Panc1 (cell line): Measurements from ENCODE around the gene TXNDC9. TPM values are rescaled to one million over a fixed set of nuclear protein-coding genes. Genes with fewer than 3 reads are reported as not detected.
"Not testable (repeated sequence)": the region's sequence is repeated elsewhere in the genome, so short reads cannot be mapped to it uniquely, and the experiment has no call there.

Experiments
- ATAC-seq: fragments of 200-7000 bp; cut with Tn5 transposase; 2 replicates; pipeline ENCODE4 v1.9.1; 2020; ENCODE audit warnings: mild to moderate bottlenecking, moderate library complexity
- BruUV-seq: library from RNA; stranded (reverse); fragments of 400-500 nt; replicated peaks from 2 replicates; lab custom pipeline; 2021; lab: Mats Ljungman, UMichigan
- CTCF ChIA-PET: fragments of 300-600 bp; sonication (Branson Sonifier 250); formaldehyde crosslinking; loops from one replicate; lab custom pipeline; 2022; ENCODE audit warnings: antibody characterized with exemption; lab: Charles Lee
- POLR2A ChIA-PET: fragments of 300-600 bp; sonication (Branson Sonifier 250); formaldehyde crosslinking; loops from one replicate; lab custom pipeline; 2022; ENCODE audit warnings: antibody characterized with exemption; lab: Charles Lee
- DNase-seq: peaks from one replicate; pipeline ENCODE4 v3.0.0-alpha.2; 2010; ENCODE audit warnings: low read depth, low spot score
- H3K27ac ChIP-seq: 2 replicates; pipeline ENCODE4 v1.5.1; 2011; ENCODE audit warnings: mild to moderate bottlenecking, low read length, inconsistent platforms
- H3K27me3 ChIP-seq: fragments of 200-500 bp; sonication (Bioruptor generic); 2 replicates; pipeline ENCODE4 v1.6.0; 2014; ENCODE audit warnings: low read length, inconsistent platforms; ENCODE audit not compliant: control insufficient read depth, insufficient read depth
- H3K36me3 ChIP-seq: fragments of 200-500 bp; sonication (Bioruptor generic); 2 replicates; pipeline ENCODE4 v1.5.1; 2014; ENCODE audit warnings: inconsistent platforms, mild to moderate bottlenecking, low read length, moderate library complexity; ENCODE audit not compliant: control insufficient read depth, insufficient read depth
- H3K4me1 ChIP-seq: 2 replicates; pipeline ENCODE4 v1.5.1; 2011; ENCODE audit warnings: inconsistent platforms, mild to moderate bottlenecking, low read length, moderate library complexity; ENCODE audit not compliant: control insufficient read depth, insufficient read depth
- H3K4me3 ChIP-seq, 2 experiments: 2 replicates each; pipeline ENCODE4 v1.5.1; 2011 to 2012; ENCODE audit warnings: low read depth in 2 of 2, low read length in 2 of 2, mild to moderate bottlenecking in 2 of 2, inconsistent platforms in 1 of 2, moderate library complexity in 1 of 2
- H3K9me3 ChIP-seq: fragments of 200-500 bp; sonication (Bioruptor generic); 2 replicates; pipeline ENCODE4 v1.5.1; 2014; ENCODE audit warnings: low read depth, mild to moderate bottlenecking, inconsistent platforms, low read length, moderate library complexity; ENCODE audit not compliant: control insufficient read depth, insufficient read depth
- POLR2AphosphoS5 ChIP-seq: IDR thresholded peaks from 2 replicates; pipeline ENCODE4 v1.6.1; 2012; ENCODE audit warnings: mild to moderate bottlenecking, low read depth, low read length, moderate library complexity
- SIN3A ChIP-seq: IDR thresholded peaks from 2 replicates; pipeline ENCODE4 v1.6.1; 2012; ENCODE audit warnings: low read depth, mild to moderate bottlenecking, low read length, moderate library complexity, borderline replicate concordance; ENCODE audit not compliant: insufficient read depth
- TCF7L2 ChIP-seq: IDR thresholded peaks from 2 replicates; pipeline ENCODE4 v1.6.1; 2011; ENCODE audit warnings: mild to moderate bottlenecking, low read depth, low read length, inconsistent platforms
- in situ Hi-C: cut with HindIII; loops from 2 replicates; pipeline ENCODE4 v1.10.0; 2016; ENCODE audit warnings: low sequenced_read_pairs, low pct_unique_long_range_greater_than_20kb
- intact Hi-C: fragments of 100-400 bp; cut with micrococcal nuclease; formaldehyde crosslinking; loops from one replicate; pipeline ENCODE4 v1.10.0; 2022; ENCODE audit not compliant: unreplicated experiment
- total RNA-seq: library from RNA; stranded (reverse); gene quantifications from one replicate; pipeline ENCODE4 v1.2.1, GENCODE V29; 2021; ENCODE audit not compliant: unreplicated experiment
- TF ChIP-seq, protein P1 (sequence below): fragments of 450-650 bp; IDR thresholded peaks from 2 replicates; pipeline ENCODE4 v1.5.1; 2017; ENCODE audit warnings: mild to moderate bottlenecking
- TF ChIP-seq, protein P2 (sequence below), 2 experiments: IDR thresholded peaks; 2 replicates each; pipeline ENCODE4 v1.6.1; 2011 to 2012; ENCODE audit warnings: low read depth in 2 of 2, control low read depth in 1 of 2, low read length in 1 of 2, mild to moderate bottlenecking in 1 of 2, moderate library complexity in 1 of 2; ENCODE audit not compliant: insufficient read depth in 1 of 2

TXNDC9 gene
- total RNA-seq, 1 experiment from 2014 or later: 47.0 TPM

DNA sequence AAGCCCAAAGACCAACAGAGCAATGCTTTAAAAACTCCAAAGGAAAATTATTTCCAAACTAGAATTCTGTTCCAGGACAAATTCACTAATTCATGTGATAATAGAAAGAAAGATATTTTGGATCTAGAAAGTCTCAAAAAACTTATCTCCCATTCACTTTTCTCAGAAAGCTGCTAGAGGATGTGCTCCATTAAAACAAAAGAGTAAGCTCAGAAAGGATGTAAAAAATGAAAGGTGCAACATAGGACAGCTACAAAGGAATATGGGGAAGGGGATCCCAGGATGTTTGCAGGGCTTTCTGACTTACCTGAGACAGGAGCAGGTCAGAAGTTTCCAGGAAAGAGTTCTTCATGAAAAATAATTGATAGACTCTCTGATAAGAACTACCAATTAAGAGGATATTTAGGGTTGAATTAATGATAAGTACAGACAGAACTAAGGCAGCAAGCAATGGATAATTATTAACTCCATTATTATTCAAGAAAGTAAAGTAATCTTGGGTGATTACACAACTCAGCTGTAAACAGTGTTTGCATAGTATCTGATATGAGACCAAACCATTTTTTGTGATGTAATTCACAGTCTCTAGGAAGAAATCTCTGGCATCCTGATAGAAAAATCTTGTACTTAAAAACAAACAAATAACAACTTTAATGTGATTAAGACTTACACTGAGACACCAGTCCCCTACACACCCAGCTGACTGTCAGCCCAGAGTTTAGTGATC is 56.0 kb downstream of the TXNDC9 start:
- no peak overlapping the region for H3K4me3 ChIP-seq
- no peak overlapping the region for H3K27ac ChIP-seq
- POLR2A ChIA-PET: interaction anchor here (0.6 kb wide), 1 partner anchor 633 kb away, joined by 5 read pairs; no protein-coding TSS in a partner anchor
- CTCF ChIA-PET: no interaction called here
- TF ChIP-seq POLR2AphosphoS5: no peak
- TF ChIP-seq, protein P1, sequence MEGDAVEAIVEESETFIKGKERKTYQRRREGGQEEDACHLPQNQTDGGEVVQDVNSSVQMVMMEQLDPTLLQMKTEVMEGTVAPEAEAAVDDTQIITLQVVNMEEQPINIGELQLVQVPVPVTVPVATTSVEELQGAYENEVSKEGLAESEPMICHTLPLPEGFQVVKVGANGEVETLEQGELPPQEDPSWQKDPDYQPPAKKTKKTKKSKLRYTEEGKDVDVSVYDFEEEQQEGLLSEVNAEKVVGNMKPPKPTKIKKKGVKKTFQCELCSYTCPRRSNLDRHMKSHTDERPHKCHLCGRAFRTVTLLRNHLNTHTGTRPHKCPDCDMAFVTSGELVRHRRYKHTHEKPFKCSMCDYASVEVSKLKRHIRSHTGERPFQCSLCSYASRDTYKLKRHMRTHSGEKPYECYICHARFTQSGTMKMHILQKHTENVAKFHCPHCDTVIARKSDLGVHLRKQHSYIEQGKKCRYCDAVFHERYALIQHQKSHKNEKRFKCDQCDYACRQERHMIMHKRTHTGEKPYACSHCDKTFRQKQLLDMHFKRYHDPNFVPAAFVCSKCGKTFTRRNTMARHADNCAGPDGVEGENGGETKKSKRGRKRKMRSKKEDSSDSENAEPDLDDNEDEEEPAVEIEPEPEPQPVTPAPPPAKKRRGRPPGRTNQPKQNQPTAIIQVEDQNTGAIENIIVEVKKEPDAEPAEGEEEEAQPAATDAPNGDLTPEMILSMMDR: no peak
- no peak for TF ChIP-seq SIN3A
- TF ChIP-seq TCF7L2: no peak
- TF ChIP-seq, protein P2, sequence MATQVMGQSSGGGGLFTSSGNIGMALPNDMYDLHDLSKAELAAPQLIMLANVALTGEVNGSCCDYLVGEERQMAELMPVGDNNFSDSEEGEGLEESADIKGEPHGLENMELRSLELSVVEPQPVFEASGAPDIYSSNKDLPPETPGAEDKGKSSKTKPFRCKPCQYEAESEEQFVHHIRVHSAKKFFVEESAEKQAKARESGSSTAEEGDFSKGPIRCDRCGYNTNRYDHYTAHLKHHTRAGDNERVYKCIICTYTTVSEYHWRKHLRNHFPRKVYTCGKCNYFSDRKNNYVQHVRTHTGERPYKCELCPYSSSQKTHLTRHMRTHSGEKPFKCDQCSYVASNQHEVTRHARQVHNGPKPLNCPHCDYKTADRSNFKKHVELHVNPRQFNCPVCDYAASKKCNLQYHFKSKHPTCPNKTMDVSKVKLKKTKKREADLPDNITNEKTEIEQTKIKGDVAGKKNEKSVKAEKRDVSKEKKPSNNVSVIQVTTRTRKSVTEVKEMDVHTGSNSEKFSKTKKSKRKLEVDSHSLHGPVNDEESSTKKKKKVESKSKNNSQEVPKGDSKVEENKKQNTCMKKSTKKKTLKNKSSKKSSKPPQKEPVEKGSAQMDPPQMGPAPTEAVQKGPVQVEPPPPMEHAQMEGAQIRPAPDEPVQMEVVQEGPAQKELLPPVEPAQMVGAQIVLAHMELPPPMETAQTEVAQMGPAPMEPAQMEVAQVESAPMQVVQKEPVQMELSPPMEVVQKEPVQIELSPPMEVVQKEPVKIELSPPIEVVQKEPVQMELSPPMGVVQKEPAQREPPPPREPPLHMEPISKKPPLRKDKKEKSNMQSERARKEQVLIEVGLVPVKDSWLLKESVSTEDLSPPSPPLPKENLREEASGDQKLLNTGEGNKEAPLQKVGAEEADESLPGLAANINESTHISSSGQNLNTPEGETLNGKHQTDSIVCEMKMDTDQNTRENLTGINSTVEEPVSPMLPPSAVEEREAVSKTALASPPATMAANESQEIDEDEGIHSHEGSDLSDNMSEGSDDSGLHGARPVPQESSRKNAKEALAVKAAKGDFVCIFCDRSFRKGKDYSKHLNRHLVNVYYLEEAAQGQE (IDR thresholded peaks at IDR 0.05; ENCODE audit: insufficient read depth in 1 of 2, low read depth in 2 of 2, low read length in 1 of 2): no peak
- H3K9me3 ChIP-seq: peaks cover 6% of the 10 kb centered on the region; the same call in 1 of the 2 replicates
- no TSS peak for BruUV-seq
- no peaks in the 10 kb centered on the region for H3K36me3 ChIP-seq
- H3K4me1 ChIP-seq: no peaks in the 10 kb centered on the region
- H3K27me3 ChIP-seq: no peaks in the 10 kb centered on the region
- intact Hi-C loops: no loop called here
- DNase-seq (no peak), ATAC-seq (no peak)
- in situ Hi-C loops: no loop called here

DNA sequence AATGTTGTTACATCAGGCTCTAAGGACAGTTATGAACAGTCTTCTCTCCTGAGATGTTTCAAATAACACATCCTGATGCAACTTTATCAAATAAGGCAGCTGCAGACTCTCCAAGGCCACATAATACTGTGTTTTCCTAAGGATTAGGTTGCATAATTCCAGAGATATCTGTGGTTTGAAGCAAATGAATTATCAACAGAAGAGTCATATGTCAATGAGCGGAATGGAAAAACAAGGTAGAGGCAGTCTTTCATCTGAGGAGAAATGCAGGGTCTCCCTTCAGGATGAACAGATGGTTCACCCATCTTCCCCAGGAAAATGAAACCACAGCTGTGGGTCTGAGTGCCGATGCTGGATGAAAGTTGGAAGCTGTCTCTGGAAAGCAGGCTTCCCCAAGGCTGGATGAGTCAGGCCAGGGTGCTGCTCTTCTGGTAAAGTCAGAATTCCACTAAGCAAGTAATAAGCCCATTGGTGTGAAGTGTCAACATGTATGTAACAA is 57.3 kb downstream of the TXNDC9 start:
- intact Hi-C loops (no loop called here), in situ Hi-C loops (no loop called here)
- ChIA-PET POLR2A (no interaction called here), CTCF (no interaction called here)
- Histone ChIP-seq H3K27me3 (no peaks in the 10 kb centered on the region), H3K4me1 (no peaks in the 10 kb centered on the region), H3K9me3 (peaks cover 6% of the 10 kb centered on the region; the same call in 1 of the 2 replicates), H3K4me3 (no peak overlapping the region), H3K27ac (no peak overlapping the region), H3K36me3 (no peaks in the 10 kb centered on the region)
- no TSS peak for BruUV-seq
- TF ChIP-seq TCF7L2 (no peak), SIN3A (no peak), POLR2AphosphoS5 (no peak)
- TF ChIP-seq, protein P2 (IDR thresholded peaks at IDR 0.05; ENCODE audit: insufficient read depth in 1 of 2, low read depth in 2 of 2, low read length in 1 of 2): no peak
- TF ChIP-seq, protein P1: no peak
- DNase-seq (no peak), ATAC-seq (no peak)

DNA sequence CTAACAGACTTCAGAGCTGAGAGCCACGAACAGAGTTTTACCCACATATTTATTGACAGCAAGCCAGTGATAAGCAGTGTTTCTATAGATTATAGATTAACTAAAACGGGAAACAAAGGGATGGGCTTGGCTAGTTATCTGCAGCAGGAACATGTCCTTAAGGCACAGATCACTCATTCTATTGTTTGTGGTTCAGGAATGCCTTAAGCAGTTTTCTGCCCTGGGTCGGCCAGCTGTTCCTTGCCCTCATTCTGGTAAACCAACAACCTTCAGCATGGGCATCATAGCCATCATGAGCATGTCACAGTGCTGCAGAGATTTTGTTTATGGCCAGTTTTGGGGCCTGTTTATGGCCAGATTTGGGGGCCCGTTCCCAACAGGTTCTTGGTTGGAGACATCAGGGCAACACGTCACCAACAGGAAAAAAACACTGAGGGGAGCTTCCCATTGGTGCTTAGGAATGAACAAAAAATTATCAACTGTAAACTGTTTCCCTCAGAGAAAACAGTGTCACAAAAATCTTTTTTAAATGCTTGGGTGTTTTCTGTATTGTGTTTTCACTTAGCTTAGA is 57.9 kb downstream of the TXNDC9 start:
- POLR2A ChIA-PET, H3K4me3 ChIP-seq, H3K9me3 ChIP-seq, H3K4me1 ChIP-seq, H3K27me3 ChIP-seq, in situ Hi-C loops, H3K36me3 ChIP-seq, BruUV-seq, DNase-seq, H3K27ac ChIP-seq, intact Hi-C loops, ATAC-seq, CTCF ChIA-PET: not testable (repeated sequence)
